CD4-positive, alpha-beta T cell treated with Interleukin-6 at 100 ng/mL for 8 hours (primary cell): Measurements from ENCODE around the gene DESI1.
A peak's percentile ranks its signal among the peaks of the same experiment; 100 is the strongest.
"Not testable (repeated sequence)": the region's sequence is repeated elsewhere in the genome, so short reads cannot be mapped to it uniquely, and the experiment has no call there.

Source experiments
- DNase-seq: peaks from one replicate; pipeline ENCODE4 v3.0.0-alpha.2; 2020; ENCODE audit warnings: mixed read lengths, low spot score

Gene DESI1

GRCh38 chr22:41634610-41635009 is 13.8 kb upstream of the DESI1 start:
- not testable (repeated sequence) for DNase-seq

GRCh38 chr22:41631615-41632014 is 10.8 kb upstream of the DESI1 start:
- DNase-seq: not testable (repeated sequence)

- DNase-seq: not testable (repeated sequence)
These were observed 10.3 kb upstream of the DESI1 start for GRCh38 chr22:41631115-41631514.

GRCh38 chr22:41625577-41625976 is 4.7 kb upstream of the DESI1 start:
- no peak for DNase-seq

- no peak for DNase-seq
These were observed 1.0 kb upstream of the DESI1 start for GRCh38 chr22:41621911-41622179.

- peak; percentile 100 for DNase-seq
These were observed 462 bp upstream of the DESI1 start, which contains the start of gene XRCC6 for GRCh38 chr22:41621099-41621910. Gene XRCC6, plus strand, starts transcription at chr22:41621295. Its CDS starts 710 bp downstream, at chr22:41622005.

GRCh38 chr22:41619979-41620588 is 759 bp downstream of the DESI1 start:
- peak; percentile 19 for DNase-seq

GRCh38 chr22:41613456-41613855 is 7.4 kb downstream of the DESI1 start:
- DNase-seq: no peak

- no peak for DNase-seq
These were observed 8.1 kb downstream of the DESI1 start for GRCh38 chr22:41612603-41613306.

- DNase-seq: no peak
These were observed 12.5 kb downstream of the DESI1 start for GRCh38 chr22:41608386-41608785.

- DNase-seq: peak; percentile 52
These were observed 16.9 kb downstream of the DESI1 start for GRCh38 chr22:41603873-41604332.

GRCh38 chr22:41600976-41601375 is 19.9 kb downstream of the DESI1 start:
- DNase-seq: no peak

- DNase-seq: no peak
These were observed 21.8 kb downstream of the DESI1 start for GRCh38 chr22:41598891-41599635.

GRCh38 chr22:41598081-41598480 is 22.8 kb downstream of the DESI1 start:
- DNase-seq: no peak

GRCh38 chr22:41597635-41597953 is 23.2 kb downstream of the DESI1 start:
- DNase-seq: no peak

GRCh38 chr22:41596776-41597634 is 23.8 kb downstream of the DESI1 start:
- DNase-seq: peak; percentile 20

- DNase-seq: no peak
These were observed 25.1 kb downstream of the DESI1 start for GRCh38 chr22:41595703-41596102.

- not testable (repeated sequence) for DNase-seq
These were observed 27.4 kb downstream of the DESI1 start for GRCh38 chr22:41593336-41593960.

GRCh38 chr22:41589391-41590241 is 31.2 kb downstream of the DESI1 start, which contains the start of gene PMM1:
Gene PMM1, minus strand, starts transcription at chr22:41589840. Its CDS starts 35 bp downstream, at chr22:41589805.
- peak; percentile 100 for DNase-seq

- no peak for DNase-seq
These were observed 33.5 kb downstream of the DESI1 start for GRCh38 chr22:41587347-41587723.
